Frontal cortex (tissue), 4 donors: ENCODE results near the gene GJD4. TPM values are rescaled to one million over a fixed set of nuclear protein-coding genes. Genes with fewer than 3 reads are reported as not detected.

Experiments used
- DNase-seq, 2 donors: peaks; one replicate each; pipeline ENCODE4 v3.0.0; 2012; ENCODE audit warnings: low spot score in 2 of 2
- FAIRE-seq: peaks from 2 replicates; lab custom pipeline; 2012; peaks lifted over from hg19 to GRCh38; lab: Jason Lieb, UNC
- total RNA-seq: library from RNA; depleted of rRNA; stranded (reverse); fragments of >200 nt; gene quantifications from one replicate; pipeline ENCODE4 v1.2.3, GENCODE V29; 2014
- donor health status: control.
- donor health status: control.
- donor health status: control.

The GJD4 gene
- total RNA-seq, 1 donor from 2014 or later, result not detected

- DNase-seq (no peak), FAIRE-seq (no peak)
Measured at GRCh38 chr10:35612385-35613106, 7.4 kb downstream of the GJD4 start.

GRCh38 chr10:35613107-35613440 lies 7.9 kb downstream of the GJD4 start:
- no peak for FAIRE-seq

DNA sequence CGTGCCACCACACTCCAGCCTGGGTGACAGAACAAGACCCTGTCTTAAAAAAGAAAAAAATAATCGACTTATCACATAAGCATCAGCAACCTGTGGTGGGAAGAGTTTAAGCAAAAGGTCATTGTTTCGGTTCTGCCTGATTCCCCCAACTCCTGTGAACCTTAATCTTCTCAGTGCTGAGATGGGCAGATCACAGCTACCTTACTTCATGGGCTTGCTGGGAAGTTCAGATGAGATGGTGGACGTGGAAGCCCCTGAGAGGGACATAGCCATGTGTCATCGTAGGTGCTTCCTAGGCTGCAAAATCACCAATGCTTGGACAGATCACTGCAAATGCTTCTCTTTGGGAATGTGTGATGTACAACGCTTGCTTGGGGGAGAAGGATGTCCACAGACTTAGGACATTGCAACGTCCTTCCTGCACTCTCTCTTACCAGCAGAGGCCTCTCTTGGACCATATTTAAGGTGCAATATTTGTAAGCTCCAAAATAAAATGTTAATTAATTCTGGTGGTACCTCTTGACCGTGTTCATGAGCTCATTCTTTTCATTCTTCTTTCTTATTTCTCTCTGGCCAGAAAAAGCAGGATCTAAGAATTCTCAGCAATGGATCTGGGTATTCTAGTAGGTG lies 8.6 kb downstream of the GJD4 start:
- DNase-seq, result no peak
- FAIRE-seq, result no peak

More at GRCh38 chr10:35613107-35613440, 7.9 kb downstream of the GJD4 start:
- no peak for DNase-seq

DNA sequence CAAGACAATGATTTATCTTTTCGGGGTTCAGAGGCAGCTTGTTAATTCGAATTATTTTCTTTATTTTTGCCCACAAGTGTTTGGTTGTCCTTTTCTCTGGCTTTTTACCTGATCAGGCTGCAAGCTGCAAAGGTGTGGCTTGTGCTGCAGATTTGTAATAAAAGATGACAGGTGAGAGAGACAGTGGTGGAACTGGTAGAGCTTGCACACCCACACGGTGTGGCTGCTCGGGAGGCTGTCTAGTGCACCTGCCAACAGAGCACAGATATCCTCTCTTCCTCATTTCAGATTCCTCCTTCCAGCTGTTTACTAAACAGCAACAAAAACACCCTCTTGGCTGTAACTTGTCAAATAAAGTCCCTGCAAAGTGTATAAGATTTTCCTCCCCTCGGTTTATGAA lies 9.2 kb downstream of the GJD4 start:
- FAIRE-seq (no peak), DNase-seq (no peak)

- no peak for DNase-seq
- no peak for FAIRE-seq
Measured at GRCh38 chr10:35626971-35627507, 21.9 kb downstream of the GJD4 start.

GRCh38 chr10:35631404-35631803 lies 26.3 kb downstream of the GJD4 start:
- DNase-seq (no peak), FAIRE-seq (no peak)

GRCh38 chr10:35632027-35632426 lies 26.9 kb downstream of the GJD4 start:
- no peak for FAIRE-seq
- DNase-seq, result no peak

DNA sequence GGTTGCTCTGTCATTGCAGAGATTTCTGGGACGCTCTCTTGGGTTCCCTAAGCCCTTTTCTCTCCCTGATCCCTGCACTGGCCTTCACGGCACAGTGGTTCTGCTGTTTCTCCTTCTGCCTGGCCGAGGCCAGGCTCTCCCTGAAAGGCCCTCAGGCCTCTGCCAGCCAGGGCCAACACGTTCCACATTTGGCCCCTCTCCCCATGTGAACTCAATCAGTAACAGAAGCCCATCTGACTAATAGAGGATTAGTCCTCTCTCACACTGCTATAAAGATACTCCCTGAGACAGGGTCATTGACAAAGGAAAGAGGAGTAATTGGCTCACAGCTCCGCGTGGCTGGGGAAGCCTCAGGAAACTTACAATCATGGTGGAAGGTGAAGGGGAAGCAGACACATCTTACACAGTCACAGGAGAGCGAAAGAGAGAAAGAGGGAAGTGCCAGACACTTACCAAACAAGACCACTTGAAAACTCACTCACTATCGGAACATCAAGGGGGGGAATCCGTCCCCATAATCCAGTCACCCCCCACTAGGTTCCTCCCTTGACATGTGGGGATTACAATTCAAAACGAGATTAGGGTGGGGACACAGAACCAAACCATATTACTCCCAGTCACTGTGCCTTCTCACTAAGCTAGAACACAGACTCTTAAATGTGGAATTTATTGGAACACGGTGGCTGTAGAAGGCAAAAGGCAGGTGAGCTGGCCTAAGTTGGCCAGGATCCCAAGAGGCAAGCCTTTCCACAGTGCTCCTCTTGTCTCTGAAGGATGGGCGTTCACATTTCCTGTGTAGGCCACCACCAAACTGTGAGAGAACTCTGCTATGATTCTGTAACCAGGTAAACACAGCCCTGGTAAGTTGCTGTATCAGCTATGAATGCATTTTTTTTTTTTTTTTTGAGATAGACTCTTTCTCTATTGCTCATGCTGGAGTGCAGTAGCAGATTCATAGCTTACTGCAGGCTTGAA lies 28.2 kb downstream of the GJD4 start:
- no peak for FAIRE-seq
- DNase-seq, result no peak

GRCh38 chr10:35635576-35635975 lies 30.4 kb downstream of the GJD4 start:
- FAIRE-seq, result no peak
- peak; percentile 49 to 52 for DNase-seq

- DNase-seq, result no peak
- FAIRE-seq, result no peak
Measured at GRCh38 chr10:35636956-35637355, 31.8 kb downstream of the GJD4 start.

- no peak for DNase-seq
Measured at GRCh38 chr10:35637462-35637861, 32.3 kb downstream of the GJD4 start.

DNA sequence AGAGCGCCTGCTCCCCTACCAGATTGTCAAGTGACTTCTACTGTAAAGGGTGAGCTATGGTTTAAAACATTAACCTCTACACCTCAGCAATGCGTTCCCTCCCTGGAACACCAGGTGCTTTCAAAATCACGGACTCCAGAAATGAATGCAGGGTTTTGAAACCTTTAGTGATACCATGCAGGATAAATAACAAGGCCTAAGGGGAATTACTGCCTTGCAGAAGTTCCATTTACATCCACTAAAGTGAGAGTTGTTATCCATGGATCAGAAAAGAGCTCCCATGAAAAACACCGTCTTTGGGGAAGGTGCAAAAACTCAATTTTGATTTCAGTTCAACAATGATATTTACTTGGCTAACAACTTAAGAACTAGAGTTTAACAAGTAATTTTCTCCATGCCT lies 33.0 kb downstream of the GJD4 start:
- no peak for FAIRE-seq

More at GRCh38 chr10:35637462-35637861, 32.3 kb downstream of the GJD4 start:
- FAIRE-seq, result no peak

DNA sequence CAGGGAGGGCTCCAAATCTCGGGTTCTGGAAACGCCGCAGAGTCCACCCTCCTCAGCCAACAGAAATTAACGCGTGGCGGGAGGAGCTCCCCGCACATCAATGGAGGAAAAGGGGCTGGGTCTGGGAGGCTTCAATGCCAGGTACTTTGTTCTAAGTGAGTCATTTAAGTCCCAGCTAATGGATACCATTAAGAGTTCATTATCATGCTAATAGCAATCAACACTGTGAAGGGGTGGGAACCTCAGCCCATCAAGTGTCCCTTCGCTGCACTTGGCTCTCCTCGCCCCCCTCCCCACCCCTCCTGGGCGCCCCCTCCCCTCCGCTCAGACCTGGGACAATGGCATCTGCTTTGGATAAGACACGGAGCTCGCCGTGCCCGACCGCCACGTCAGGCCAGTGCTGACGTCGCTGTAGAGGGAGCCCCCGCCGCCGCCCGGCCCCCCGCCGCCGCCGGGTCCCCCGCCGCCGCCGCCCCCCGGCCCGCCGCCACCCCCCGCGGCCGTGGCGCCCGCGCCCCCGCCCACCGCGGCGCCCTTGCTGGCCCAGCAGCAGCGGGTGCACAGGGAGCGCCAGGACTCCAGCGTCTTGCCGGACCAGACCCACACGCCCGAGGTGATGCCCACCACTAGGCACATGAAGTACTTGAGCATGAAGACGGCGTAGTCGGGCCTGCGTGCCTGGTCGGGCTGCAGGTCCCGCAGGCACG lies 34.0 kb downstream of the GJD4 start:
- DNase-seq, result no peak
- no peak for FAIRE-seq

More for the DNA sequence above, 33.0 kb downstream of the GJD4 start:
- DNase-seq, result no peak

DNA sequence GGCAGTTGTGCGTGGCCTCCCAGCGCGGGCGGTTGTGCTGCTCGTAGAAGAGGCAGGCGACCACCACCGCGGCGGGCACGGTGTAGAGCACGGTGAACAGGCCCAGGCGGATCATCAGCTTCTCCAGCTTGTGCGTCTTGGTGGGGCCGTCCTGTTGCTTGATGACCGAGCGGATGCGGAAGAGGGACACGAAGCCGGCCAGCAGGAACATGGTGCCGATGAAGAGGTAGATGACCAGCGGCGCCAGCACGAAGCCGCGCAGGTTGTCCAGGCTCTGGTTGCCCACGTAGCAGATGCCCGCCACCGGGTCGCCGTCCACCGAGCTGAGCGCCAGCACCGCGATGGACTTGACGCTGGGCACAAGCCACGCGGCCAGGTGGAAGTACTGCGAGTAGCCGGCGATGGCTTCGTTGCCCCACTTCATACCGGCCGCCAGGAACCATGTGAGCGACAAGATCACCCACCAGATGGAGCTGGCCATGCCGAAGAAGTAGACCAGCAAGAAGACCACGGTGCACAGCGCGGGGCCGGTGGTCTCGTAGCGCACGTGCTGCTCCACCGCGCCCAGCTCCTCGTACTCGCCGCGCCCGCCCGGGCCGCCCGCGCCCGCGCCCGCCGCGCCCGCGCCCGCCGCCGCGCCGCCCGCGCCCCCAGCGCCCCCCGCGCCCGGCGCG lies 34.7 kb downstream of the GJD4 start:
- FAIRE-seq, result no peak

GRCh38 chr10:35640474-35640873 lies 35.3 kb downstream of the GJD4 start:
- FAIRE-seq (no peak), DNase-seq (peak; percentile 67 to 79)

More for the DNA sequence above, 34.7 kb downstream of the GJD4 start:
- no peak for DNase-seq

GRCh38 chr10:35640951-35641675 lies 36.0 kb downstream of the GJD4 start:
- FAIRE-seq (no peak), DNase-seq (peak in 1 of 2 donors; percentile 34)

- DNase-seq (peak in 1 of 2 donors; percentile 46), FAIRE-seq (no peak)
Measured at GRCh38 chr10:35641676-35642034, 36.5 kb downstream of the GJD4 start.

DNA sequence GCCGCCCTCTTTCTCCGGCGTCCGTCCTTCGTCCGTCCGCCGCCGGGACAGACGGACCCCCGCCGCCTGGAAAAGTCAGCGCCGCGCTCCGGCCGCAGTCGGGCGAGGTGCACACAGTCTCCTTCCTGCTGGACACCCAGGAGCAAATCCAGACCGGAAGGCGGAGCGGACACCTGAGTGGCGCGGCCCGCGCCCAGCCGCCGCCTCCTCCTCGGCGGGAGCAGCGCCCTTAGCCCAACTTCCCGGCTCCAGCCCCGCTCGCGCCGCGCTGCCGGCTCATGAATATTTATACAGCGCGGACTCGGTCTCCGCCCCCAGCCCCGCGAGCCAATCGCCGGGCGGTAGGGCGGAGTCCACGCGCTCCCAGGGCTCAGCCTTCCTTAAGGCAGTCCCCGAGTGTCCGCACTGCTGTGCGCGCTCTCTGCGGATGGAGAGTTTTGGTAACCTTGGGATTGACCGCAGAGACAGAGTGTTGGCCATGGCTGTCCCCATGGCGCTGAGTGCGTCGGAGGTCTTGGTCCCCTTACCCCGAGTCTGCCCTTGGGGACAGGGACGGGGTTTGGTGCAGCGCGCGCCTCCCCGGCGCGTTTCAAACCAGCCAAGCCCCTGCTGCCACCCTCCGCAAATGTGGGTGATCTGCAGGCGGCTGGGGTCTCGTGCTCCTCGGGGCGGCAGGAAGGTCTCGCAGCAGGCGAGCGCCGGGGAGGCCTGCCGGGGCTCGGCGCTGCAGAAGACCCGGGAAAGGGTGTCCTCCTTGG lies 37.1 kb downstream of the GJD4 start, which contains the start of gene FZD8:
Gene FZD8, minus strand, starts transcription at position 262 of the 758 bp plus-strand sequence. CDS start 867 bp downstream, outside the sequence.
- FAIRE-seq (no peak), DNase-seq (peak; percentile 93 to 96)
